Right forelimb (tissue), 1 donor: ENCODE results near the gene ASPSCR1.

Experiments used
- DNase-seq: peaks from one replicate; pipeline ENCODE4 v3.0.0-alpha.2; 2018

ASPSCR1 gene, protein sequence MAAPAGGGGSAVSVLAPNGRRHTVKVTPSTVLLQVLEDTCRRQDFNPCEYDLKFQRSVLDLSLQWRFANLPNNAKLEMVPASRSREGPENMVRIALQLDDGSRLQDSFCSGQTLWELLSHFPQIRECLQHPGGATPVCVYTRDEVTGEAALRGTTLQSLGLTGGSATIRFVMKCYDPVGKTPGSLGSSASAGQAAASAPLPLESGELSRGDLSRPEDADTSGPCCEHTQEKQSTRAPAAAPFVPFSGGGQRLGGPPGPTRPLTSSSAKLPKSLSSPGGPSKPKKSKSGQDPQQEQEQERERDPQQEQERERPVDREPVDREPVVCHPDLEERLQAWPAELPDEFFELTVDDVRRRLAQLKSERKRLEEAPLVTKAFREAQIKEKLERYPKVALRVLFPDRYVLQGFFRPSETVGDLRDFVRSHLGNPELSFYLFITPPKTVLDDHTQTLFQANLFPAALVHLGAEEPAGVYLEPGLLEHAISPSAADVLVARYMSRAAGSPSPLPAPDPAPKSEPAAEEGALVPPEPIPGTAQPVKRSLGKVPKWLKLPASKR

DNA sequence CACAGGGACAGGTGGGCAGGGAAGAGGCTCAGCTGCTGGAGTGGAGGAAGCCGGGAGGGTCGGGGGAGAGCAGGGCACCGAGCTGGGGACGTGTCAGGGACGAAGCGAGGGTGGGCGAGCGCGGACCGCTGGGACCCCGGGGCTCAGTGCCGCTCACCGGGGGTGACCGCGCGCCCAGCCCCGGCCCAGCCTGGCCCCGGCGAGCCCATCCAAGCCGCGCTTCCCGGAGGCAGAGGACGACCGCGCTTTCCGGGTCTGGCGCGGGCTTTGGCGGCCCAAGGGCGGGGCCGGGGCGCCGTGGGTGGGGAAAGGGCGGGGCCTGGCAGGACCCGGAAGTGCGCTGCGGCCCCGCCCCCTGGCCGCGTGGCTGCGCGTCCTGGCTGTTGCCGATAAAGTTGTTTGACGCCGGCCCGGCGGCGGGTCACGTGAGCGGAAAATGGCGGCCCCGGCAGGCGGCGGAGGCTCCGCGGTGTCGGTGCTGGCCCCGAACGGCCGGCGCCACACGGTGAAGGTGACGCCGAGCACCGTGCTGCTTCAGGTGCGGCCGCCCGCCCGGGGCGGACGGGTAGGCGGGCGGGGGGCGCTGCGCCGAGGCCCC, at the start of gene ASPSCR1:
ASPSCR1 (plus strand) TSS at position 419 of the 598 bp plus-strand sequence; CDS start at position 437, 18 bp downstream.
- peak; percentile 95 for DNase-seq

DNA sequence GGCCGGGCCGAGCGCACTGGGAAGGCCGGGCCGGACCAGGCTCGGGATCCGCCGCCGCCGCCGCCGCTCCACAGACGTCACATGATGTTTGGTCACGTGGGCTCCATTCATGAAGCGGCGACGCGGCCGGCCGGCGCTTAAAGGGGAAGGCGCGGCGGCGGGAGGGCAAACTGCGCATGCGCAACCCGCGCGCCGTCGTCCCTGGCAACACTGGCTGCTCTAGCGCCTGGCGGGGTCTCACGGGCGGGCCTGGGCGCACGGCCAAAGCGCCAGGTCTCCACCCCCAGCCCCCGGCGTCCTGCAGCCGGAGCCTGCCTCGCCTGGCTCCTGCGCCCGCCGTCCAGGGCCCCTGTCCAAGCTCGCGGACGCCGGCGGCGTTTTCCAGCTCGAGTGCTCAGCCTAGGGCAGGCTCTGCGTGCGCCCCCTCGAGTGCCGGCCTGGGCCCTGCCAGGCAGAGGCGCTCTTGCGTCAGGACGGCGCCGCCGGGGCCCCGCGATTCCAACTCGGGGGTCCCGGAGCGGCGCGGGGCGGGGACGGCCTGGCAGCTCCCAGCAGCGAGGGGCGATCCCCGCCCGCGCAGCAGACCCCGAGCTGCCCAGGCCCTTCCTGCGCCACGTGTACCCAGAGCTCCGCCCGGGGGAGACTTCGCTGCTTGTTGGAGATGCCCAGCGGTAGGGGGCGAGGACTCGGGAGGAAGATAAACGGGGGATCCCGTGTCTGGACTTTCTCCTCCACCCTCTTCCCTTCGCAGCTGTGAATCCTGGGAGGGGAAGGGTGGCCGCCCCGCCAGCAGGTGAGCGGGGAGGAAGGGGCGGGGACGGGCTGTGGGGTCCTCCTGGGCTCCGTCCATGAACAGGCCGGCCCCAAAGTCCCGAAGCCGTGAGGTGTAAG, 49.5 kb upstream of the ASPSCR1 start, which contains the start of gene MAFG:
MAFG (minus strand) TSS at position 83 of the 891 bp plus-strand sequence. CDS start 4,550 bp downstream, outside the sequence.
- DNase-seq, result peak; percentile 98

DNA sequence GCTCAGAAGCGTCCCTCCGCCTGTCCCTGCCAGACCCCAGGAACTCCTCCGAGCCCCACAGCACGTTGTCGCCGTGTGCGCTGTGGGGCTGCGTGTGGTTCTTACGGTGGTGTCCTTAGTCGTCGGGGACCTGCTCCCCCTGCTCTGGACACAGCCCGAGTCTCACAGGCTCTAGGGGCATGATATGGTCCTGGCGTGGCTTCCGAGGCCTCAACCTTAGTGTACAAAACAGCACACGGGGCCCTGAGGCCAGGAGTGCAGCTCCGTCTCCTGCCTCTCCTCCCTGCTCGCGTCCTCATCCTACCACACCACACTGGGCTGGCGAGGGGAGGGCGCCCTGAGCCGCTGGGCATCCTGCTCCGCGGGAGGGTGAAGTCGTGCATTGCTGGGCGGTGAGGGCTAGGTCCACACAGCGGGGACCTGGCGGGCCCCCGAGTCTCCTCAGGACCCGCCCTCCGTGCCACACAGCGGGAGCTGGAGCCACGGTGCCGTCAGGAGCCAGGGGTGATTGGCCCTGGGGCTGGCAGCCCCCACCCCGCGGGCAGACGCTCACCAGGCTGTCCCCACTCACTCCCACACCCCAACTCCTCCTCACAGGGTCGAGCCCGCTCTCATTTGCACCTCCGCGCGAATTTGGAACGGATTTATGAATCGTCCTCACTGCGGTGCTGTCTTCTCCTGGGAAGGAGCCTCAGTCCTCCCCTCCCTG, 48.7 kb upstream of the ASPSCR1 start:
- no peak for DNase-seq

DNA sequence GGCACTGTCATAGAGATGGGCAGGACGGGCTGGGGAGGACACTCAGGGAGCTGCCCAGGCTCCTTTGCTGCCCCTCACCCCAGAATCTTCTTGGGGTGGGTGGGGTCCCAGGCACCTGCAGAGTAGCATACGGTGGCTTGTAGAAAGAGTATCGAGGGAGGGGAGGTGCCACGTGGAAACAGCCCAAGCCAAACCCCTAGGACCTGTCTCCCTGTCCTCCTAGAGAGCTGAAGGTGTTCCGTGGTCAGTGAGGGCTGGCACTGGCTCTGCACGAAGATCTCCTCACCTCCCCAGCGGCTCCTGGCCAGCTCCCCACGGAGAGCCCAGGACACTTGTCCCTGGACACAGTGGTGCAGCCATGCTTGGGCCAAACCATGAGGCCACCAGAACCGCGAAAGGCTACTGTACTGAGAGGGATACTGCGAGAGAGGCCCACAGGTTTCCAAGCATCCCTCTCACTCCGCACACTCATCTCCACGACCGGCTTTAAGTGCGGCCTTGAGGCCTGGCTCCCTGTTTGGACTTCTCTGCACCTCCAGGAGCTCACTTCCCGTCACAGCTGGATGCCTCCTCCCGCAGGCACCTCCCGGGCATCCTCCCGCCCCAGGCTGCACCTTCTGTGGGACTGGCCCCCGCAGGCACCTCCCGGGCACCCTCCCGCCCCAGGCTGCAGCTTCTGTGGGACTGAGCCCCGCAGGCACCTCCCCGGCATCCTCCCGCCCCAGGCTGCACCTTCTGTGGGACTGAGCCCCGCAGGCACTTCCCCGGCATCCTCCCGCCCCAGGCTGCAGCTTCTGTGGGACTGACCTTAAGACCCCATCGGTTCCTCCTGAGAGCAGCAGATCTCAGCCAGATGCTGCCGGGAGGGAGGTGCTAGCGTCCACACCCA, 47.9 kb upstream of the ASPSCR1 start:
- DNase-seq, result no peak

DNA sequence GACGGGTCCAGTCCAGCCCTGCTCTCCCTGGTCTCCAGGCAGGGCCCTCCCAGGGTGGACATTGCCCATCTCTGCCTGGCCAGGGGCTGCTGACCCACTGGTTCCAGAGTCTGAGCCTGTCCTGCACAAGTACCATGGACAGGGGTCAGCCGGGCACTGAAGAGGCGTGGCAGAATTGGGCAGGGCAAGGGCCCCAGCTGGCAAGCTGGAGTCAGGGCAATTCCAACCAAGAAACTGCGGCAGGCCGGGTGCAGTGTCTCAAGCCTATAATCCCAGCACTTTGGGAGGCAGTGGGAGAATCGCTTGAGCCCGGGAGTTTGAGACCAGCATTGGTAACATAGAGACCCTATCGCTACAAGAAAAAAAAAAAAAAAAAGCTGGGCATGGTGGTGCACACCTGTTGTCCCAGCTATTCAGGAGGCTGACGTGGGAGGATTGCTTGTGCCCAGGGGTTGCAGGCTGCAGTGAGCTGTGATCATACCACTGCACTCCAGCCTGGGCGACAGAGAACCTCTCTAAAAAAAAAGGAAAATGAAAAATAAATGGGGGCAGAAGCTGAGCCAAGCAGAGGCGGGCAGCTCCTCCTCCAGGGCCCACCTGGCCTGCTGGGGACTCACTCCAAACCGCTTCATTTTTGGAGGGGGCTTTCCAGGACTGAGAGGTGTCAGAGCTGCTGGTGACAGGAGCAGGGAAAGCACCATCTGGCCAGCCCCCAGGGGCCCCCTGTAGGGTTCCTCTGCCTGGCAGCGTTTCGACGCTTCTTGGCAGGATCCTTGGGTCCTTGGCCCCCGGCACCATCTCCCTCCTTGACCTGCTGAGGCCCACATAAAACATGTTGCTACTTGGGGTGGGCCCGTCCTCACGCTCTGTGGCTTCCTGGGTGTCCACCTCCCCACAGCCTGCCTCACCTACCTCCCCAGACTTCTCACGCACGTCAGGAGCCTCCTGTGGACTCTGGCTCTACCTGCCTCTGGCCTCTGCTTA, 47.0 kb upstream of the ASPSCR1 start:
- no peak for DNase-seq

DNA sequence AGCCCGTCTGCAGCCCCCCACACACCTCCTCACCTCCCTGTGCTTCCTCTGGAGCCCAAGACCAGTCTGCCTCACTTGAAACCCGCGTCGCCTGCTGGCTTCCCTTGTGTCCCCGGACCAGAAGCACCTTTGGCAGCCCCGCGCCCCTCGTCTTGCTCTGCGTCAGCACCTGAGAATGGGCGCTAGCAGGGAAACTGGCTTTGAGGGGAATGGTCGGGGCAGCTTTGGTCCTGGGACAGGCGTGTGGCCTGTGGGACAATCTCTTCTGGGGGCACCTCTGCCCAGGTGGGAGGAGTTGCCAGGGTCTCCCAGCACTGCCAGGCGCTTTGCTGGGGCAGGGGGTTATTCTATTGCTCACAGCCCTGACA, 46.3 kb upstream of the ASPSCR1 start:
- DNase-seq, result no peak

DNA sequence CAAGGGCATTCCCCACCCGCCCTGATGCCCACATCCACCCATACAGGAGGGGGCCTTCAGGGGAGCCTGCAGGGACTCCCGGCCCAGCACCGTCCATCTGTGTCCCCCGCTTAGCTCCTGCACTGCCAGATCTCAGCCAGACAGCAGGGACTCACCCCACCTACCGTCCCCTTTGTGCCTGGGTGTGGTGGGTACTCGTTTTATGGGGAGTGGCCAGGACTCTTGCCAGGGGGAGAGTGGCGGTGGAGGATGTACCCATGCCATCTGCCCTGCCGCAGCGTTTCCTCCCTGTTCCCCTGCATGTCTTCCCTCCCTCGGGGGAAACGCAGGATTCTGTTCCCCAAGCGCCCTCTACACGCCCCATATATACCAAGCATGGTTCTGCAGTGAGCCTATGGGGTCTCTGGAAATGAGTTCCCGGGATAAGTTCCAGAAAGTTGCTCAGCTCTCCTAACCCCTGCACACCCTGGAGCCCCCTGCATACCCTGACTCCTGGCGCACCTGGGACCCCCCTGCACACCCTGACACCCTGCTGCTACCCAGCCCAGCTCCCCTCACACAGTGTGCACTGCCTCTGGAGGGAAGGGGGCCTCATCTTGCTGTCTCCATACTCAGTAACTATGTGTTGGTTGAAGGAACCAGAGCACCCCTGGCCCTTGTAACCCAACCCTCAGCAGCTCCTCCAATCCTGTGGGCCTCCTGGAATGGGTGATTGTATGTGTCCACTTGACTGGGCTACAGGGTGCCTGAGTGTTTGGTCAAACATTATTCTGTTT, 45.7 kb upstream of the ASPSCR1 start:
- no peak for DNase-seq

DNA sequence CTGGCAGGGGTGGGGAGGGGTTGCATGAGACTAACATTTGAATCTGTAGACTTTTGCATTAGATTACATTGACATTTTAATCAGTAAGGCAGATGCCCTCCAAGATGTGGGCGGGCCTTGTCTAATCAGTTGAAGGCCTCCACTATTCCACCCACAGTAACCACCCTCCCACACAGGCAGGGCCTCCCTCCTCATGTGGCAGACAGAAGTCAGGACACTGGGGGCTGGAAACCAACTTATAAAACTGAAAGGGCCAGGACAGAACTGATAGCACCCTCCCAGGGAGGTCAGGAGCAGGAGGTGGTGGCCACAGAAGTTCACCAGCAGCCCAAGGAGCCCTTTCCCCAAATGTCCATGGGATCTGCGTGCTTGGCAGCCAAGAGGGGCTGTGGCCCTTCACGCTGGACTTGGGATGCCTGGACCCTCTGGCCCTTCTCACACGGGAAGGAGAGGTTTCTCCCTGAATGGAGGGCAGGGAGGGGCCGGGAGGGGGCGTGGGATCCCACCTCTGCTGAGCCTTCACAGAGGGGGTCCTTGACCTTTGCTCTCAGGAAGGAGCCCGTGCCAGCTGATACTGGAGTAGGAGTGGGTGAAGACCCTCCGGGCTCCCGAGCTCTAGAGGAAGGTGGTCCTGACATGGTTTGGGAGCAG, 45.0 kb upstream of the ASPSCR1 start:
- DNase-seq, result no peak

DNA sequence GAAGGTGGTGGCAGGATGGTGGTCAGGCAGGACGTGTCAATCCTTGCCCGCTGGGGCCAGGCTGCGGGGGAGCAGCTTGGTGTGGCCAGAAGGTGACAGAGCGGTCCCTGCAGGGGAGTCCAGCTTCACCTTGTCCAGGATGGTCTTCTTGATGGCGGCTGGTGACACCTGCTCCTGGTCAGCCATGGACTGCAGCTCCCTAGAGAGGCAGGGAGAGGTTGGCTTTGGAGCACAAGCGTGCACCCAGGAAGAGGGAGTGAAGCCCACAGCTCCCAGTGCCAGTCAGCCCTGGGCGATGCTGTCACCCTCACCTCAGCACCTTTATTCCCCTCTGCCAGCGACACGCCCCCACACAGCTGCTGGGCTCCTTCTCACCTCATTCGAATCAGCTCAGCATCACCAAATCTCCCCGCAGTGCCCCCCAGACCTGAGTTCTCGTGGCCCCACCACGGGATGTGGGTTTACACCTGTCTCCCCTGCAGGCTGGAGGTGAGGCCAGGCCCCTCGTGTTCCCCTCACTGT, 44.2 kb upstream of the ASPSCR1 start:
- no peak for DNase-seq

DNA sequence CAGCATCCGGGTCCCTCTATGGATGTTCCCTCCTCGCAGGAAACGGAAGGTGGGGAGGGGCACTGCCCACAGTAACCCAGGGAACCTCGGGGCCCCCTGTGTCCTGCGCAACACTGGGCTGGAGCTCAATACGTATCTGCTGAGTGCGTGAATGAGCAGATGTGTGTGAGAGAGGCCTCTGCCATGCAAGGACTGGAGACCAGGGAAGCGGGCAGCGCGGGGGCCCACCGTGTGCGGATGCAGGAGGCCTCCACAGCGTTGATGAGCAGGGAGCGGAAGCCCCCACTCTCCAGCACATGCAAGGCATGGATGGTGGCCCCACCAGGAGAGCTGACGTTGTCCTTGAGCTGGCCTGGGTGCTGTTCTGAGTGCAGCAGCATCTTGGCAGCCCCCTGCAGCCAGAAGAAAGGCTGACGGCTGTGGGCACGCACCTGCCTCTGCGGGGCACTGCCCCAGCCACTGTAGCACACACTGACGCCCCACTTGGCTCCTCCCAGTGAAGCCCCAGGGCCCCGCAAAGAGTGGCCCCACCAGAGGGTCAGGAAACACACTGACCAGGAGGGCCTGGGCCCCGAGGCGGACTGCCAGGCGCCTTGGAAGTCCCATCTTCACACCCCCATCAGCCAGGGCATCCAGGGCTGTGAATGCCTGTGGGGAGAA, 43.2 kb upstream of the ASPSCR1 start:
- no peak for DNase-seq

DNA sequence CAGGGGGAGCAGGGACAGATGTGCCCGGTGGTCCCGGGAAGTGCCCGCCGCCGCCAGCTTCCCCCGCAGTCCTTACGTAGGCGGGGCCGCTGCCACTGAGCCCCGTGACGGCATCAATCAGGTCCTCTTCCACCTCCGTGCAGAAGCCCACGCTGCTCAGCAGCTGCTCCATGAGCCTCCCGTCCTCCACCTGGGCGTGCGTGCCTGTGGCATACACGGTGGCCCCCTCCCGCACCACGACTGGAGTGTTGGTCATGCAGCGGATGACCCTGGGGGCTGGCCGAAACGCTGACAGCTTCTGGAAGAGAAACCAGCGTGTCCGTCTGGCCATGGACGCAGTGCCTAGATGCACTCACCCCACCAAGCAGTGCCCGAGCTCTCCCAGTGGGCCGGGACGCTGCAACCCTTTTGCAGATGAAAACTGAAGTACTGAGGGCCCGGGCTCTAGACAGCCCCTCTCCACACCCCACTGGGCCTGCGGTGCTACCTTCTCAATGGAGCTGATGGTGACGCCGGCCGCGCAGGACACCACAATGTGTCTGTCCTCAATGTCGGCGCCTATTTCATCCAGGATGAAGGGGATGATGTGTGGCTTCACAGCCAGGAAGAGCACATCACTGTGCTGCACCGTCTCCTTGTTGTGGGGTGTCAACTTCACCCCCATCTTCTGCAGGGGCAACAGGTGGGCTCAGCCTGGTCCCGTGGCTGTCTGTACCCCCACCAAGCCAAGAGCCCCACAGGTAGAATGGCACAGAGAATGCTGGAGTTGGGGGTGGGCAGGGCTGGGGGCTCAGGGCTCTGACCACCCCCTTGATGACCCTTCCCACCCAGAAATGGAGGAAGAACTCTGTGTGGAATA, 42.4 kb upstream of the ASPSCR1 start:
- no peak for DNase-seq

DNA sequence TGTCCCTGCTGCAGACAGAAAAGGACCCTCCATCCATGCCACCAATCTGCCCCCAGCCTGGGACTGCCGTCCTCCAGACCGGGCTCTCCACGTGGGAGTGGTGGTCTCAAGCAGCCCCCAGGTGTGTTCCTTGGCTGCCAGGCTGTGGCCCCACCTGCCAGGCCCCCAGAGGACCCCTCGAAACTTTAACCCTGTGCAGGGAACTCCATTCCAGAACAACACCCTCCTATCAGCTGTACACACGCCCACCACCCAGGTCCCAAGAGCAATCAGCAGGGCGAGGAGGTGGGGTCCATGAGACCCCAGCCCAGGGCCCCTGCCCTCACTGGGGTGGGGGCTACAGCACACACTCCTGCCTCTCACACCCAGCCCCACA, 41.7 kb upstream of the ASPSCR1 start:
- no peak for DNase-seq

DNA sequence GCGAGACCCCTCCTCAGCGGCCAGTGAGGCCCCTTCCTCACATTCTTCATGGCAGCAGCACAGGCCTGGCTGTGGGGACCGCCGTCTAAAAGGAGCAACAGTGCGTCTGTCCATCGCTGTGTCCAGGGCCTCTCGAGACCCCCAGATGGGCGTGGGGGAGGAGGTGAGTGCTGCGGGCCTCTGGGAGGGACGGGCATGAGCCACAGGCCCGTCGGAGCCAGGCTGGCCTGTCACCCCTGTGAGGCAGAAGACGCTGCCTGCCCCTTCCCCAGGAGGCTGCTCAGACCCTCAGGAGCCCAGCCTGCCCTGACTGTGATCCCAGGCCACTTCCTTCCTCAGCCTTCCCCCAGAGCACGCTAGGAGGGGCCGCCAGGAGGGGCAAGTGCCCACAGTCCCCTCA, 38.2 kb upstream of the ASPSCR1 start:
- DNase-seq, result no peak

DNA sequence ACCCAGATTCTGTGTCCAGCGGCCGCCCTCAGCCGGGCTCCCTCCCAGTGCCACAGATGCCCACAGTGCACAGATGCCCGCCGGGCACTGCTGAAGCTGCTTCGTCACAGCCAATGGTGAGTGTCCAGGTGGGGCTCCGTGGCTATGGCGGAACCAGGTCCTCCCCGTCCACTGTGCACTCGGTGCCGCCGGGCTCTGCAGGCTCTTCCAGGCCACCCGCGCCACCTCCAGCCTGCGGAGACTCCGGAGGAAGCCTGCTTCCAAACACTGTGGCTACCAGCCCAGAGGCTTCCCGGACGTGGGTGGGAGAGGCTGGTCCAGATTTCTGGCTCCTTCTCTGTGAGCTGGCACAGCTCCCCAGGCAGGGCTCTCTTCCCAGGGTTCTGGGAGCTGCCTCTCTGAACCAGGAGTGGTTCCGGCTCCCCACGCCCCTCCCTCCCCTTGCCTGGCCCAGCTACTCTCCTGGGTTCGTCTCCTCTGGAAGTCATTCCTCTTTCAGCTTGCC, 37.5 kb upstream of the ASPSCR1 start:
- DNase-seq, result no peak

DNA sequence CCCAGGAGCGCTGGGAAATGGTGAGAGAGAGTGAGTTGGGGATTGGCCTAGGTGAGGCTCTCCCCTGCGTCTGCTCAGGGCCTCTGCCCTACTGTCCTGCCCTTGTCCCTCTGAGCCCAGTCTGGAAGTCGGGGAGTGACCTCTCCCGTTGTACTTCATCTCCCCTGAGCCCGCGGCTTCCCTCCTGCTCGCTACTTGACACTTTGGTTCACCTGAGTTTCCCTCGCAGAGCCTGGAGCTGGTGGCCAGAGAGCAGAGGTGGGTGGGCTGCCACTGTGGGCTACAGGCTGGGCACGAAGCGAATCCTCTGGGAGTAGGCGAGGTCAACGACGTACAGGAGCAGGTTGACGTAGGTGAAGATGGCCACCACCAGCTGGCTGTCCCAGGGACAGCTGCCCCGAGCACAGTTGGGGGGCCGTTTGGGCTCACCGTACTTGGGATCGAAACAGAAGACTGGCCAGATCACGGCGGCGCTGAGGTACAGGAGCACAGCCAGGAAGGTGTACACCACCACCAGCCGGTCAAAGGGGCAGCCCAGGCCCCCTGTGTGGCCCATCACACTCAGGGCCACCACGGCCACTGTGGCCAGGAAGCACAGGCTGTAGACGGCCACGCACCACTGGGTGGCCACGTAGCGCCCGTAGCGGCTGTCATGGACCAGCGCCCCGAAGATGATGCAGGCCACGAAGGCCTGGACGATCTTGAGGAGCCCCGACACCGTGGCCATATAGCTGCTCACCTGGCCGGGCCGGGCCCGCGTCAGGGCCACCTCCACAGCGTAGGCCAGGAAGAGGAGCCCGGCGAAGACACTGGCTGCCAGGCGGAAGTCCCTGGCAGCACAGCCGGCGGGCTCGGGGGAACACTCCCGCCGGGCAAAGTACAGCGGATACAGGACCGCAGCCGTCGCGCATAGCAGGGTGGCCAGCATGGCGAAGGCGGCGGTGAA, 36.6 kb upstream of the ASPSCR1 start:
- no peak for DNase-seq
